Hematopoietic multipotent progenitor cell treated with erythropoietin and hydrocortisone succinate and interleukin-3 and kit ligand, for 17 days (in vitro differentiated cells): Measurements from ENCODE around the gene RPS6KA5.
"Not testable (repeated sequence)": the region's sequence is repeated elsewhere in the genome, so short reads cannot be mapped to it uniquely, and the experiment has no call there.

Source experiments
- DNase-seq: peaks from one replicate; pipeline ENCODE4 v3.0.0-alpha.2; 2015; ENCODE audit warnings: low spot score

Gene RPS6KA5

GRCh38 chr14:91027561-91027960 lies 32.9 kb downstream of the RPS6KA5 start:
- DNase-seq = no peak

- not testable (repeated sequence) for DNase-seq
Observed at GRCh38 chr14:91022622-91023028, 37.8 kb downstream of the RPS6KA5 start.

- DNase-seq = no peak
Observed at GRCh38 chr14:91021991-91022621, 38.3 kb downstream of the RPS6KA5 start.

GRCh38 chr14:91021115-91021514 lies 39.3 kb downstream of the RPS6KA5 start:
- no peak for DNase-seq

- DNase-seq = no peak
Observed at GRCh38 chr14:91019673-91020072, 40.8 kb downstream of the RPS6KA5 start.

- no peak for DNase-seq
Observed at GRCh38 chr14:91018481-91018880, 42.0 kb downstream of the RPS6KA5 start.

GRCh38 chr14:91016800-91017410 lies 43.5 kb downstream of the RPS6KA5 start:
- DNase-seq = no peak

- no peak for DNase-seq
Observed at GRCh38 chr14:91015435-91015834, 45.0 kb downstream of the RPS6KA5 start.

- no peak for DNase-seq
Observed at GRCh38 chr14:91012045-91012444, 48.4 kb downstream of the RPS6KA5 start.

GRCh38 chr14:91010153-91010533 lies 50.3 kb downstream of the RPS6KA5 start:
- no peak for DNase-seq

- no peak for DNase-seq
Observed at GRCh38 chr14:91009501-91010152, 50.8 kb downstream of the RPS6KA5 start.

GRCh38 chr14:91008759-91009409 lies 51.6 kb downstream of the RPS6KA5 start:
- no peak for DNase-seq

- DNase-seq = no peak
Observed at GRCh38 chr14:91005716-91006115, 54.7 kb downstream of the RPS6KA5 start.

- no peak for DNase-seq
Observed at GRCh38 chr14:91004987-91005386, 55.5 kb downstream of the RPS6KA5 start.

- DNase-seq = no peak
Observed at GRCh38 chr14:90999299-90999698, 61.1 kb downstream of the RPS6KA5 start.

GRCh38 chr14:90996967-90997366 lies 63.5 kb downstream of the RPS6KA5 start:
- no peak for DNase-seq

- DNase-seq = no peak
Observed at GRCh38 chr14:90995785-90996184, 64.7 kb downstream of the RPS6KA5 start.

- DNase-seq = no peak
Observed at GRCh38 chr14:90993792-90994191, 66.6 kb downstream of the RPS6KA5 start.

- no peak for DNase-seq
Observed at GRCh38 chr14:90991690-90992443, 68.6 kb downstream of the RPS6KA5 start.

GRCh38 chr14:90990141-90990540 lies 70.3 kb downstream of the RPS6KA5 start:
- no peak for DNase-seq

- DNase-seq = no peak
Observed at GRCh38 chr14:90987140-90987539, 73.3 kb downstream of the RPS6KA5 start.

- no peak for DNase-seq
Observed at GRCh38 chr14:90986510-90986909, 73.9 kb downstream of the RPS6KA5 start.
